Dedifferentiated amniotic fluid mesenchymal stem cell (primary cell): ENCODE data around the gene PAX2.

Experiments
- DNase-seq: peaks from one replicate; pipeline ENCODE4 v3.0.0-alpha.2; 2016; ENCODE audit errors: extremely low spot score

PAX2 gene

DNA sequence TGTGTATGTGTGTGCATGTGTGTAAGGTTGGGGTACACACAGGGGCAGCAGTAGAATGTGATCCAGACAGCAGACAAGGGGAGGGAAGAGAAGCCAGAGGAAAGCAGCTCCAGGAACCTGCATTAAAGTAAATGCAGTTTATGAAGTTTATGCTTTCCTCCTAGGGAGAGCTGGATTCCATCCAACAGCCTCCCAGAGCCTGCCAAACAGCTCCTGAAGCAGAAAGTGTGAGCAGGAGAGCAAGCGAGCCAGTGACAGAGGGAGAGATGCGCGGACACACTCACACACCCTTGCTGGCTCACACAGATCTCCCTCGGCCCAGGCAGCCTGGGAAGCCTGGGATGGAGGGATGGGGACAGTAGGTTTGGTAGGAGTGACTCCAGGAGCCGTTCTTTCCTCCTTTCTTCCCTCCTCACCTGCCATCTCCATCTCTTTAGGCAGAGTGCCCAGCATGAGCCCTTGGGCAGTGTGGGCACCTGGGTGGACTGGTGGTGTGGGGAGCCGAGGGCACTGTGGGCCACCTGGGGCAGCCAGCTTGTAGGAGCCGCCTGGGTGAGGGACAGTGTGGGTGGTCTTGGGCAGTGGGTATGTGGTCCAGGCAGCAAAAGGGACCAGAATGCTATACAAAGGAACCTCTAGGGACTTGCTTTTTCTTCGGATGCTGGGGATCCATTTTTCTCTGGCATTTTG lies 46.1 kb downstream of the PAX2 start:
- DNase-seq = no peak

GRCh38 chr10:100792574-100792973 lies 47.2 kb downstream of the PAX2 start:
- no peak for DNase-seq

DNA sequence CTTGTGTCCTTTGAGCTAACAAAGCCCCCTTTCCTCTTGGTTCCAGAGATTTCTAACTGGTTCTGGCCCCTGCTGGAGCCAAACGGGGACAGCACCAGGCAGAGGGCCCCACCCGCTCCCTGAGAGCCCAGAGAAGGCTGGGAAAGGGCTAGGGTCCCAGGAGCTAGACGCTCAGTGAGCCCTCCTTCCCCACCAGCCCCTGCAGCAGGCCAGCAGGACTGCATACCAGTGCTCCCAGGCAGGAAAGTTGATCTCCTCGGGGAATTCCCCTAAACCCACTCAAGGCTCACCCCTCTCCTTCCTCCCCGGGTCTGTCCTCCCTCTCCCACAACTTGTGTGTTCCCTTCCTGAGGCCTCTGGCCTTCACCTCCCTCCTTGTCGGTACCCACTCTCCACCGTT lies 47.7 kb downstream of the PAX2 start:
- no peak for DNase-seq

GRCh38 chr10:100799881-100800280 lies 54.5 kb downstream of the PAX2 start:
- DNase-seq = no peak

DNA sequence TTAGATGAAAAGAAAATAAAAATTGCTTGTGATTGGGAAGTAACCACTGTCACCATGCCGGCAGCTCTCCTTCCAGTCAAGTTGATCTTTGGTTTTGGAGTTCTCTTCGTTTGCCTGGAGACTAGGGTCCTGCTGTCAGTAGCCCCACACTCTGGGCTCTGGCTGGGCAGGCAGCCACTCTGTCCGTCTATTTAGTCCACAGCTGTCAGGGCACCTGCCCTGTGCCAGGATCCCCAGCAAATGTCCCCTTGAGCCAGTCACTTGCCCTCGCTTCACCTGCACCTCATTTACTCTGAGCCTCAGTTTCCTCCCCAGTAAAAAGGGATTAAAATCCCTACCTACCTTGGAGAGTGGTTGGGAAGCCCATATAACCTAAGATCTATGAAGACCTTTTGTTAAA lies 55.5 kb downstream of the PAX2 start:
- no peak for DNase-seq

DNA sequence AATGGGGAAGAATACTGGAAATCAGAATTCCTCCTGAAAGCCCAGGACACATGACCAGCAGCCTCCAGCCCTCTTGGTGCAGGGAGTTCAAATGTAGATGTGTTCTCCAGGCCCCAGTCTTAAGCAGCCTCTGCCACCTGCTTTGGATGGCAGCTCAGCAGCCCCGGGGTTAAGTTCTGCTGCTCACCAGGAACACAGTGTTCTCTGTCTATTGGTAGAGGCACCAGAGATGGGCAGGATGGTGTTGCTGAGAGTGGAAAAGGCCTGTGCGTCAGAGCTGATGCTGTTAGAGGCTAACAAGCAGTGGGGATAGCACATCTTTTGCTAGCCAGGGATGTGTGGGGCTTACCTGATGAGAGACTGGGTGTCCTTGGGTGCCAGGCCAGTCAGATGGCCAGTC lies 56.8 kb downstream of the PAX2 start:
- no peak for DNase-seq

GRCh38 chr10:100802607-100803006 lies 57.2 kb downstream of the PAX2 start:
- no peak for DNase-seq

DNA sequence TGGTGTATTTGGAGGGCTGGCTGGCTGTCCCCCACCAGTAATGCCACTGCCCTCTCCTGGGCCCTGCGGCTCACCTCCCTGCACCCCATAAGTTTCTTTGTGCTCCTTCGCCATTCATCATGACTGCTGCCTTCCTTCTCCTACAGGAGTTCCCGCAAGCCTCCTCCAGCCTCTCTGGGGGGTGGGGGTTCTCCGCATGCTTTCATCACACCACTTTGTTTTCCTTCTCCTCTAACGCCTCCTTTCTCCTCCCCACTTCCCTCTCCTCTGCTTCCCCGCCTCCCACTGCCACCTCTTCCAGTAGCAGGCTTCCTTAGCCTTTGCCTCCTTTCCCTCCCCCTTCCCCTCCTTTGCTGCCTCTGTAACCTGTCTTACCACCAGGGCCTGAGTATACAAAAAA lies 58.1 kb downstream of the PAX2 start:
- DNase-seq = no peak

DNA sequence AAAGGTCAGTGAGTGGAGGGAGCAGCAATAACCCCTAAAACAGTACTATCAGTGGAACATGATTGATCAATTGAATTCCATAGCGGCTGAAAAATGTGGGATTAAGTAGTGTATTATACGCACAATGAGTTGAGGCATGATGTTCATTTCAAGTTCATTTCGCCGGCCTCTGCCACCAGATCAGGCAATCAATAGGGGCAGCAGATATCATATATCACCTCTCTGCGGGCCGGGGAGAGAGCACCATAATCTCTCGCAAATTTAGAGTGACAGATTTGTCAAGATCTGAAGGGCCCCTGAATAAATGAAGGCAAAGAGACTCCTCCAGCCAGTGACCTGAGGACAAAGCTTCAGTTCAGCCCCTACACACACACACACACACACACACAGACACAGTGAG lies 58.5 kb downstream of the PAX2 start:
- no peak for DNase-seq

DNA sequence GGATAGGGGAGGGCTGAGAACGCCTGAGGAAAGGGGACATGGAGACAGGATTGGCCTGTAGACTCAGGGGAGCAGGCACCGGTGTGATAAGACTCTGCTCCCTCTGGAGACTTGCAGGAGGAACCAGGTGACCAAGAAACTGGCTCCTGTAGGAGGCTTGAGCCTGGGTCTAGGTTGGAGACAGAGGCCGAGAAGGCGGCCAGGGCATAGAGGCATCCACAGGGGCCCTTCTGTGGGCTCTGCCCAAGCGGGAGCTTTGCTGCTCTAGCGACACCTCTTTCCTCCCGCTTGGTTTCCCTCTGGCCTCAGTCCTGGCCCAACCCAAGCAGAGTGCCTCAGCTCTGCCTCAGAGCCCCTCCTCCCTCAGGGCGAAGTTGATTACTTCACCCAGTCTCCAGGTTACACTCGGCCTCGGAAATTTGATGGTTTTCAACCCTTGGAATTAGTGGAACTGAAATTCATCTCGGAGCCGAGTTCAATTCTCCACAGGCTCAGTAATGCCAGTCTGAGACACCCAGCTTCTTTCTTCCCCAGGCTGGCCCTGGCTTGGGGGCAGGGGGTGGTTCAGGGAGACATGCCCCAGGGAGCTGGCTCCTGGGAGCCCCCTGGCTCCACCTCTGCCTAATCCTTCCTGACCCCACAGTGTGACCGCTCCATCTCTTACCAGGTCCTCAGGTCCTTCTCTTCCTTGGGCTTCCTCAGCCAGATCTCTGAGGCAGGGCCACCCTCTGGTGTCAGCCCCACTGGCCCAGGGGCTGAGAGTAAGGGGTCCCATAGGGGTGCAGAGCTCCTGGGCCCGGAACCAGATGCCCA lies 60.4 kb downstream of the PAX2 start:
- no peak for DNase-seq

- no peak for DNase-seq
Measured at GRCh38 chr10:100806356-100806645, 60.9 kb downstream of the PAX2 start.

GRCh38 chr10:100807241-100807951 lies 62.0 kb downstream of the PAX2 start:
- DNase-seq = no peak

DNA sequence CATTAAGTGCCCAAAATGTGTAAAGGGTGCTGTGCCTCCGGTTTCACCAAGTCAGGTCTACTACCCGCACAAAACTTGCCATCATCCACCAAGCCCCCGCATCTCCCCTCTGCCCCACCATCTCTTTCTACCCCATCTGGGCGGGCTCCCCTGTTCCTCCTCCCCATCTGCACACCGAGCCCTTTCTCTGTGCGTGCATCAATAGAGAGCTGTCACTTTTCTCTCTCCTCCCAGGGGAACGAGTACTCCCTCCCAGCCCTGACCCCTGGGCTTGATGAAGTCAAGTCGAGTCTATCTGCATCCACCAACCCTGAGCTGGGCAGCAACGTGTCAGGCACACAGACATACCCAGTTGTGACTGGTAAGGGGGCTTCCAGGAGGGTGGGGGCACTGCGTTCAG lies 63.5 kb downstream of the PAX2 start:
- DNase-seq = no peak

- DNase-seq = no peak
Measured at GRCh38 chr10:100810091-100810834, 64.9 kb downstream of the PAX2 start.

- no peak for DNase-seq
Measured at GRCh38 chr10:100810835-100811116, 65.4 kb downstream of the PAX2 start.

DNA sequence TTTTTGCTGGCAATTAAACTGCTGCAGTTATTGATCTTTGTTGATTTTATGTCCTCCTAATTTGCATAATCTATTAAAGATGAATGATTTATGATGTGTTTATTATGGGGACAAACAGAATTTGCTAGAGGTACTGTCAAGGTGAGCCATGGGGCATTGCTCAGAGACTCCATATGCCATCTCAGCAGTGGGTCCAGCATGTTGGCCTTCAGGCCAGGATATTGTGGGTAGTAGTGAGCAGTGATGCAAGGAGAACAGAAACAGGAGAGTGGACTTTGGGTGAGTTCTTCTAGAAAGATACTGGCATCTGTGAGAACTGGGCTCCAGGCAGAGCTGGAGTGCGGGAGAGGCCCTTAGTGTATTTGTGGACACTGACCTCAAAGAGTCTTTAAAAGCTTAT lies 65.9 kb downstream of the PAX2 start:
- no peak for DNase-seq

- no peak for DNase-seq
Measured at GRCh38 chr10:100811752-100812750, 66.7 kb downstream of the PAX2 start.

DNA sequence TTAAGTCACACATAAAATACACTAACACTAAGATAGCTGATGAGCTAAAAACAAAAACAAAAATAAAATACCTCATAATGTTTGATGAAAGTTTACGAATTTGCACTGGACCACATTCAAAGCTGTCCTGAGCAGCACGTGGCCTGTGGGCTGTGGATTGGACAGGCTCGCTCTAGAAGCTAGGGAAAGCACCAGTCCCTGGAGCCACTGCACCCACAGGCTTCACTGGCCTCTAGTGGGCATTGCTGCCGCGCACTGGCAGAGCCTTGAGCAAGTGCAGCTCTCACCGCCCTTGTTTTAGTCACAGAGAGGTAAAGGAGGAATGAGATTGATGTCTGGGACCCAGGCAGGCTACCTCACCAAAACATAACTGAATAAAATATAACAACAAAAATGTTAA lies 67.6 kb downstream of the PAX2 start:
- no peak for DNase-seq

GRCh38 chr10:100814751-100815474 lies 69.5 kb downstream of the PAX2 start:
- DNase-seq = no peak

DNA sequence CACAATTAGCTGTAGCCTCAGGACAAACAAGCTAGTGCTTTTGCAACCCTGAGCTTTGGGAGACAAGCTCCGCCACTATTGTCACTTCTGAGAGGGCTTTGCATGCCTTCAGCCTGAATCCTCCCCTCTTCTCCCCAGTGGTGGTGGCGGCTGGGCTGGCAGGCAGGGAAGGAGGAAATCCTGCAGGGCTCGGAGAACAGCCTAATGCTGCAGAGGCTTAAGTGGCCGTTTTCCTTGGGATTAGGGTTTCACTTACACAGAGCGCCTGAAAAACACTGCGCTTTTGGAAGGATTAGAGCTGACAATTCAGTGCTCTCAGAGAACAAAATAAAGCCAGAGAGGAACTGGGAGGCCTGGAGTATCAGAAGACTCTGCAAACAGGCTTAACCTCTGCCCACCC lies 71.3 kb downstream of the PAX2 start:
- DNase-seq = no peak
